ENCODE measurements around the gene SERPIND1.

- TF ChIP-seq, protein P1, sequence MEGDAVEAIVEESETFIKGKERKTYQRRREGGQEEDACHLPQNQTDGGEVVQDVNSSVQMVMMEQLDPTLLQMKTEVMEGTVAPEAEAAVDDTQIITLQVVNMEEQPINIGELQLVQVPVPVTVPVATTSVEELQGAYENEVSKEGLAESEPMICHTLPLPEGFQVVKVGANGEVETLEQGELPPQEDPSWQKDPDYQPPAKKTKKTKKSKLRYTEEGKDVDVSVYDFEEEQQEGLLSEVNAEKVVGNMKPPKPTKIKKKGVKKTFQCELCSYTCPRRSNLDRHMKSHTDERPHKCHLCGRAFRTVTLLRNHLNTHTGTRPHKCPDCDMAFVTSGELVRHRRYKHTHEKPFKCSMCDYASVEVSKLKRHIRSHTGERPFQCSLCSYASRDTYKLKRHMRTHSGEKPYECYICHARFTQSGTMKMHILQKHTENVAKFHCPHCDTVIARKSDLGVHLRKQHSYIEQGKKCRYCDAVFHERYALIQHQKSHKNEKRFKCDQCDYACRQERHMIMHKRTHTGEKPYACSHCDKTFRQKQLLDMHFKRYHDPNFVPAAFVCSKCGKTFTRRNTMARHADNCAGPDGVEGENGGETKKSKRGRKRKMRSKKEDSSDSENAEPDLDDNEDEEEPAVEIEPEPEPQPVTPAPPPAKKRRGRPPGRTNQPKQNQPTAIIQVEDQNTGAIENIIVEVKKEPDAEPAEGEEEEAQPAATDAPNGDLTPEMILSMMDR (IDR thresholded peaks at IDR 0.05; ENCODE audit: poor library complexity, severe bottlenecking): no peak
- no peak for TF ChIP-seq SMC3 (conservative IDR thresholded peaks at IDR 0.05; ENCODE audit: poor library complexity)
Observed at GRCh38 chr22:20724676-20725454, 49.0 kb upstream of the SERPIND1 start.
